Measurements from ENCODE around the gene ERAP2.

DNA sequence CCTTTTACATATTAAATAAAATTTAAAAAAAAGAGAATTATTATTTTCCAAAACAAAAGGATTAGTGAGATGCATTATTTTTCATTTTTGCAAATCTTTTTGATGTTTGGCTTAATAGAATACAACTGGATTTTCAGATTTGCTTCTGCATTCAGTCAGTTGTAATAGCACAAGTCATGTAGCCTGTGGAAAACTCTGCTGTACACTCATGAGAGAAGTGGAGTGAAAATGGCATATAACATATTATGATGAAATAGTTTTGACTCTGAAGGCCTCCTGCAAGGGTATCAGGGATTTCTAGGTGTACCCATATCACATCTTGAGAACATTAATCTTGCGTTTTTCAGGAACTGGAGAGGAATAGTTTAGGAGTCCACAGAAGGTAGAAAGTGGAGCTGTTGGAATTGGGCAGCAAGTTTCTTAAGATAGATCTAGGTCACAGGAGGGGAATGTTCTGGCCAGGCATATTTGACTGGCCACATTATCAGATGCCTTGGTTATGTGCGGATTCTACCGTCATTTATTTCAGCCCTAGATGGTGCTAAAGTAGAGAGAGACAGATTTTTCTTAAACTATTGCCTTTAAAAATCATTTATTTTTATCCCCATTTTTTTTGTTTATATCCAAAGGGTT, 75.9 kb downstream of the ERAP2 start:
- no peak for TF ChIP-seq EZH2 (IDR thresholded peaks at IDR 0.05)
- no peak for TF ChIP-seq POLR2AphosphoS5 (IDR thresholded peaks at IDR 0.05; ENCODE audit: borderline replicate concordance, low read depth, low read length)
